HG02970 (cell line): ENCODE results near the gene SAMD13.

Experiments used
- ATAC-seq: cut with Tn5 transposase; IDR thresholded peaks from one replicate; pipeline ENCODE4 v1.9.1; 2021; ENCODE audit warnings: mild to moderate bottlenecking, moderate library complexity, moderate number of reproducible peaks; ENCODE audit not compliant: unreplicated experiment, low FRiP score

SAMD13 gene, protein sequence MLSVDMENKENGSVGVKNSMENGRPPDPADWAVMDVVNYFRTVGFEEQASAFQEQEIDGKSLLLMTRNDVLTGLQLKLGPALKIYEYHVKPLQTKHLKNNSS

DNA sequence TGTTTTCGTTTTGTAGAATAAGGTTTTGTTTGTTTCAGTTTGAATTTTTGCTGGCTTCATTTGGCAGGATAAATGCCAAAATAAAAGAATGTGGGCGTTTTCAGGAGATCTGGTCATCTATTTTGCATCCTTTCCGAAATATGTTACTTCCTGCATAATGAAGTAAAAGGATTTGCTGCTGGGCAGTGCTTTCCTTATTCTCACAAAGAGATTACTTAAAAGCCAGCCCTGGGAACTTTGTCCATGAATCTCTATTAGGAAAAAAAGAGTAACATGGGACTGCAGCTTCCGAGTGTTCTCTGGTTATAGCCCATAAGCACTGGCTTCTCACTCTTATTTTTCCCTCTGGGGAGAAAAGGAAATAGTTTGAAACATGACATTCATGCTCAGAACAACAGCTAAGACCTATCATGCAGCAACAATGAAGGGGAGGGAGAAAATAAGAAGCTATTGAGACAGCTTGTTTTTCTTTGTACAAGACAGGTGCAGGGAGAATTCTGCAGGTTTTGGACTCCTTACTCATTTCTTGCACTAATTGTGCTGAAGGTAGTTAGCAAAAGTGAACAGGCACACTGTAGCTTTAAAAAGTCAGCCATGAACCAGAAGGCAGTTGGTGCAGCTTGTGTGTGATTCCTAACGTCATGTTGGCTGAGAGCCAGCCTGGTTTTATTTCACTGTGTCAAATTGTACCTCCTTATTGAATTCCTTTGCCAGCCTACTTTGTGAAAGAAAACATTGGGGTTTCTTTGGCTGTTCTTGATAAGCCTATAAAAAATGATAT is at the start of gene SAMD13:
SAMD13 (plus strand) TSS at position 705 of the 781 bp plus-strand sequence. CDS start 1,527 bp downstream, outside the sequence.
- ATAC-seq, result no peak

DNA sequence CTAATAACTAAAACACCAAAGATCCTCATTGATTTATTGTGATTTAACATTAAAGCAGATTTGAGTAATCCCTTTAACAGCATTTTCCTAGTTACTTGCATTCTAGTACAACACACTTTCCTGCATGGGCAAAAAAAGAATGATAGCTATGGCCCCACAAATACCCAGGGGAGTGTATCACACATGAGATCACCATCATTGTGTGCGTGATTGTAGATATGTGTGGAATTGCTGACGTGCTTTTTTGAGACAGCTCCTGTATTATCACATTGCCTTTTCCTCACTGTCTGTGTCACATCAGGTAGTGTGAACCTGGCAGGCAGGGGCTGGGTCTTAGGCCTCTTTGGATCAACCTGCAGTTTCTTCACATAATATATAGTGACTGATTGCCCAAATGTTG is 48.5 kb upstream of the SAMD13 start:
- ATAC-seq, result no peak

DNA sequence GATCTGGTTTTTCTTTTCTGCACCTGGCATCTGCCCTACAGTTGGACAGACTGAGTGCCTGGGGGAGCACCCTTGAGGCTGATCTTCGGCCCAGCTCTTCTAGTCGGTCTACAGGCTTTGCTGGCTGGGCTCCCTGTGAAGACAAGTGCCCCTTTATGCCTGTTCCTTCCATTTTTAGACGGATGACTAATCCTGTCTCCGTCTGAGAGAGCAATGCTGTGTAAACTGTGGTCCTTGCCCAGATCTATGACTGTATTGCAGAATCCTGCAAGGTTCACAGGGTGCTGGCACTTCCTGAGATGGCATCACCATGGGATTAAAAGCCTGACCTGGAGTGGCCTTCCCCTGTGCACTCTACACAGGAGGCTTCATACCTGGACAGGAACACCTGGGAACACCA is 47.6 kb upstream of the SAMD13 start:
- no peak for ATAC-seq

DNA sequence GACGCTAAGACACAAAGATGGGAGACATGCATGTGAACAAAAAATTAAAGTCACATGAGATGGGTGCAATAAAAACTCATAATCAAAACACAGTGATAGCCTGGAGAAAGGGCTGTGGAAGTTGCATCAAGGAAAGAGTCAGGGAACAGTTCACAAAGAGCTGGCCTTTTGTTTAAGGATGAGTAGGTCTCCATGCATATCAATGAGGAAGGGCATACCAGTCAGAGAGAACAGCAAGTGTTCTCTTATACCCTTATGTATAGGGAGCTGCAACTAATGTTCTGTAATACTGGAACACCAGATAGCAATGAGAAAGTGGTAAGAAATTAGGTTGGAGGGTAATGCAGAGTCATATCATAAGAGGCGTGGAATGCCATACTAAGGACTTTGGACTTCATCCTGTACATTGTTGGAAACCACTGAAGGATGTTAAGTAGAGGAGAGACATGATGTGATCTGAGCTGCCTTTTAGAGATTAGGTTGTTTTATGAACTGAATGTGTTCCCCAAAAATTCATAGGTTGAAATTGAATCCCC is 46.7 kb upstream of the SAMD13 start:
- no peak for ATAC-seq

DNA sequence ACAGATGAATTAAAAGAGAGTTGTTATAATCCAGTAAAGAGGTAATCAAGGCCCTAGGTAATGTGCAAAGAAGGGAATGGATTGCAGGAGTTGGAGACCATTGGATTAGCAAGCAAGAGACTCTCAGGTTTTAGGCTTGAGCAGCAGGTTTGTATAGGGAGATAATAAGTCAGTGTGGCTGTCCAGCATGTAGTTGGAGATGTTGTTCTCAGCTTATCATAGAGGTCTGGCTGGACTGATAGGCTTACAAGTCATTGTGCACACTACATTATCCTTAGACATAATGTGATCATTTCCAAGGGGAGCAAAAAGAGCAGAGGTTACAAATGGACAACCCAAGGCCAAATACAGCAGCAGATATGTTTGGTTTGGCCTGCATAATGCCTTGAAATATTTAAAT is 45.9 kb upstream of the SAMD13 start:
- no peak for ATAC-seq

DNA sequence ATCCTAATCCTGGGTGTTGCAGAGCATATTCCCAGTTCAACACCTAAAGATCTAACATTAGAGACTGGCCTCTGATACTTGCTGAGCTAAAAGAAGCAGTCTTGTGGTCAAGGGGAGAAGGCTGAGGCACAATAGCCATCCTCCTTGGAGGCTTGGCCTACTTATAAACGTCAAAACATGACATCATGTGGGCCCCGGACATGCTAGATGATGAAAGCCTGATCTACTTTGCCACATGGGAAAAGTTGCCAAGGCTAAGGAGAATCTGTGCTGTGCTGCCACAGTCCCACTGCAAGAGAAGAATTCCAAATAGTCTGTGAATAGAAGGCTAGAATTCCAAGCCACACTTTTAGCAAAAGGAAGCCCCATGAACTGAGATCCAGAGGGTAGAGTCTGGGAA is 43.9 kb upstream of the SAMD13 start:
- ATAC-seq, result no peak

DNA sequence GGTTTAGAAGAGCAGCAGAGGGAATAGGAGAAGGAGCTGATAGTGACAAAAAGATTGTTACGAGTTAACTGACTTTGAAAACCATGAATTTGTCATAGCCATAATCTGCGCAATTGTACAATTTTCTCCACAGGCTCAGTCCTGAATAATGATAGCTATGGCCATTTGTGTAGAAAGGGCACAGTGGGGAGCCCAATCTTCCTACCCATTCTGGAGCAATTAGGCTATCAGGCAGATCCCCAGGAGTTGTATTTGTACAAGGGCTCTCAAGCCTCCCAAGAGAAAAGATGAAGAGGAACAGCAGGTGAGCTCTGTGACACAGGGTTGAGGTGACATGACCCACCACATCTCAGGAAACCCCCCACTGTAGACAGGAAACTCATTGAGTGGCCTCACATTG is 42.1 kb upstream of the SAMD13 start:
- no peak for ATAC-seq

DNA sequence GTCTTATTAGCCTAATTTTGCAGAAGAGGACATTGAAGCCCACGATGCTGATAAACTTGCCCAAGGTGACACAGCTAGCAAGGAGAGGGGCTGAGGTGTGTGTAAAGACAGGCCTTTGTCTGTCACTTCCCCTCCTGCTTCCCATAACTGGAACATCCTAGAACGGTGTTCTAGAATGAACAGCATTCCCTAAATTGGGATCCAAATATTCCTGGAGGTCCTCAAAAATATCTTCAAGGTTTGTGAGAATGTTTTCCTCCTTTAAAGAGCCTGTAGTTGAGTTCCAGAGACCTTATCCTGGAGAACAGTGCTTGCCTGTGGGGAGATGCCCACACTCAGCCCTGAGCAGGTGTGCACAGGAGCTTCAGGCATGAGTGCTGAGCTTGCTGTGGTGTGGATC is 41.5 kb upstream of the SAMD13 start:
- ATAC-seq, result no peak

DNA sequence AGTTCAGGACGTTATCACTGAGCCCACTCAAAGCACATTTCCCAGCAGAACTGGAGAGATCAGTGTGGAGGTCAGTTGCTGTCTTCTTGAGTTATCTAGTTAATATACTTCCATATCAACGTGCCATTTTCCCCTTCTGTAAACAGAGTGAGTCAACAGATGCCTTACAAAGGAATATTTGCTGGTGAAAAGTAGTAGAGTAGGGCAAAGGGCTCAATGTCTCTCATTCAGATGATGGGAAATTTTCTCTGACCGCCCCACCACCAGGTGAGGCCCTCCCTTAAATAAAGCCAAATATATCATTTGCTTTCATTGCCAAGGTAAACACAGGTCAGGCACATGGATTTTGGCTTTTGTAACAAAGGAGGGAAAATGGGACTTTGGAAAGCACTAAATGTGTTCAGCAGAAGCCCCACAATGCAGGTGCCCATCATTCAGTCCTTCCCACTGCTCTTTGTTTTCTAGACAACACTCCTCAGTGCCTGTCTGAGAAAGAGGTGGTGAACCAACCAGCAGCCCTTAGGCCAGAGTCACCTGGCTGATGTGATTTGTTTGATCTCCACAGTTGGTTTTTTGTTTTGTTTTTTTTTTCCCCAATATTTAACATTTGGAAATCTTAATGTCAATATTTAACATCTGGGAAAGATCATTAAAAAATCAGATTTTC is 40.5 kb upstream of the SAMD13 start:
- ATAC-seq, result no peak

DNA sequence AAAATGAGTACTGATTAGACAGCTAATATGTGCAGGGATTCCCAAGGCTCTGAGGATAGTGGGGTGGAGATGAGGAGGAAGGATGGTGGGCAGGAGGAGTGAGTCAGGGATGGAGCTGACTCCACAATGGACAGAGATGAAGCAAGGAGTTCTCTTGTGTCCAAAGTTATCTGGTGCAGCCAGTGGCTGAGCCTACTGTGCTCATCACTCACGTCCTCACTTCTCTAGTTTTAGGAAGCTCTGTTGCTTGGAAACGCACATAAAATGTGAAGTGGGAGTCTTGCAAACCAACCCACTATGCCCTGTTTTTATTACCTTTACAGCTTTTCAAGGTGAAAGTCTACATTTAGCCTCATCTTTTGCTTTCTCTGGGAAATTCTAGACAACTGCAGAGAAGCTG is 36.5 kb upstream of the SAMD13 start:
- no peak for ATAC-seq

DNA sequence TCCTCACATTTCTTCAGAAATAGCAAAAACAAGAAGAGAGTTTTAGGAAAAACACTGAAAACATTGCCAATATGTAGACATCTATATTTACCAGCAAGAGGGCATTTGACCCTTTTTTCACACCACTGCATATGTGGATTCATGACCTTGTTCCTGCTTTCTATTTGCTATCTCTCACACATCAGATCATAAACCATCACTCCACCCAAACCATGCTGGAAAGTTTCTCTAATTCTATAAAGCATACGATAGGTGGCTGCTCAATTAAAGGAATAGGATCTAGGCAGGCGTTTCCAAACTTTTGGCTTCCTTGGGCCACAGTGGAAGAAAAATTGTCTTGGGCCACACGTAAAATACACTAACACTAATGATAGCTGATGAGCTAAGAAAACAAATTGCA is 35.6 kb upstream of the SAMD13 start:
- ATAC-seq, result no peak

DNA sequence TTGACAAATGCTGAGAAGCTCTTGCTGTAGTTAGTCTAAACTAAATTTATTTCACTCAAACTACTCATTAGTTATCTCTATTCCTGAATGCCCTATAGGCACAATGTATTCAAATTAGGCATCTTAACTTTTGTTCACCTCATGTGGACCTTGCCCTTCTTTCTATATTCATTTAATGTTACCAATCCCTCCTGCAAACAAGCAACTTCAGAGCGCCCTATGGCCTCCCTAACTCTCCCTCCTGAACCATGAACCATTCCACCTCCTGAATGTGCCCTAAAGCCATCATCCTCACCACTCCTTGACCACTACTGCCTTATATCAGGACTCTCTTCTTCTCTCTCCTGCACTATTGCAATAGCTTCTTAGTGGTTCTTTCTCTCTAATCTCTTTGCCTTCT is 34.8 kb upstream of the SAMD13 start:
- no peak for ATAC-seq

DNA sequence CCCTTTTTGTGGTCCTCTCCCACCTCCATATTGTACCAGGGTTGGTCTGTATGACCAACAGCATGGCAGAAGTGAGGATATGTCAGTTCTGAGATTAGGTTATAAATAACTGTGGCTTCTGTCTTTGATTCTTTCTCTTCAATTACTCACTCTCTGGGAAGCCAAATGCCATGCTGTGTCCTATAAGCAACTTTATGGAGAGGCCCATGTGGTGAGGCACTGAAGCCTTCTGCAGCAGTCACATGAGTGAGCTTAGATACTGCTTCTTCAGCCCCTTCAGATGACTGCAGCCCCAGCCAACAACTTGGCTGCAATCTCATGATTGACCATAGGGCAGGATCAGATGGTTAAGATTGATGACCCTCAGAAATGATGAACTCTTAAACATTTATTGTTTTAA is 34.0 kb upstream of the SAMD13 start:
- no peak for ATAC-seq

DNA sequence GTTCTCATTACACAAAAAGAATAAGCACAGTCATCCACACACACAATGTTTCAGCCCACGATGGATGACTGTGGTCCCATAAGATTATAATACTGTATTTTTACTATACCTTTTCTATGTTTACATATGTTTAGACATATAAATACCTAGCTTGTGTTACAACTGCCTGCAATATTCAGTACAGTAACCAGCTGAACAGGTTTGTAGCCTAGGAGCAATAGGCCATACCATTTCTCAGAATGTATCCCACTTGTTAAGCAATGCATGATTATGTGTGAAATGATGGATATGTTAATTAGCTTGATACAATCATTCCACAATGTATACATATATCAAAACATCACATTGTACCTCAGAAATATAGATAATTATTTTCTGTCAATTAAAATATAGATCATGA is 33.2 kb upstream of the SAMD13 start:
- no peak for ATAC-seq

DNA sequence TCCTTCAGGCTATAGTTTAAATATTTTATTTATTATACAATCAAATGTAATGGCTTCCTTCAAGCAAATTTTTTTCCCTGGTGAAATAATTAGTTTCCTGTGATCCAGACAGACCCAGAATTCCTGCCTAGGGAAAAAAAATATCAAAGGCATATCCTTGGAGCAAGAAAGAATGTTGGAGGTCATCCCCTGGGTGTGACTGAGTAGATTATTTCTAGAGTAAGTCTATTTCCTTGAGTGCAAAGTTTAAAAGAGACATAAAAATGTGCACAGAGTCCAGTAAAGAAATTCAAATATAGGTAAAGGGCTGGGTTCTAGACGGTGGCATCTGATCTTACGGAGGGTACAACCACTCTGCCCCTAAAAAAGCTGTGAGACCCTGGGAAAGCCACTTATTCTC is 32.2 kb upstream of the SAMD13 start:
- no peak for ATAC-seq

DNA sequence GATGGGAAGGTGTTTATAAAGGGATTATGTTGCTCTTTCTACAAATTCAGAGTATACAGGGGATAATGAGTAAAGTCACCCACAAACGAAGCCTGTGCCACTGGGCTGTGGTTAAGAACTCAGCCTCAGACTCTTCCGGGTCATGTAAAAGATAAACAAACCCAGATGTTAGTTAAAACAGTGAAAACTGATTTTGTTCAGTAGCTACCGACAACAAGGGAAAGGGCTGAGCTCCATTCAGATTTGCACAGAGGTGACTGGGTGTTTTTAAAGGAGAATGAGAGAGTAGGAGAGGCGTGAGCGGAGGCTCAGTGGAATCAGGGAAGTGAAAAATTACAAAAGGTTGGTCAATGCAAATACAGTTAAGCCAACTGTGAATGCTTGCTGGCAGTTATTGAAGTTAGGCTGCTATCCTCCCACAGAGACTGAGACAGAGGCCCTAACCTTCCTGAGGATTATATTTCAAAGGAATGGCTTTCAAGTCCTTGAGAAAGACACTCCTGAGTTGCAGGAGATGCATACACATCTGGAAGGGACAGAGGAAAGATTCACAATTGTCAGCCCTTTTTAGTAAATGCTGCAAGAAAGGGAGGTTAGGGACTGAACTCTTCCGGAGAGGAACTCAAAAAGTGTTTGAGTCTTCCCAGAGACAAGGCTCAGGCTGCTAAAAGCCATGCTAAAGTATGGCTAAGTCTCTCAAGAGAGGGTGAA is 29.9 kb upstream of the SAMD13 start:
- peak; percentile 90 for ATAC-seq

DNA sequence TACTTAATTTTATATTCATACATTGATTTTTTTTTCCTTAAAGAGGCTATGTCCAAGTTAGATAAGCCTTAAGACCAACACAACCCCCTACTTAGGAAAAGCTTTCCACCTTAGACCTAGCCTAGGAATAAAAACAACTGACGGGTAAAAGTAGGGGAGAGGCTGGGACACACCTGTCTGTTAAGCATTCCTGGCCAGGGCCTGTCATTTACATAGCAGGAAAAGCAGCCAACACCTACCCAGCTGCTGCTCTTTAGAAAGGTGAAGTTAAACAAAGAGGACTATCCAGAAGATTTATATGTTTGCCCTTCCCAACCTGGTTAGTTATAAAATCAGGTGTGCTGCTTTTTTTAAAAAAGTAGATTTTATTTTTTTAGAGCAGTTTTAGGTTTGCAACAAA is 29.1 kb upstream of the SAMD13 start:
- no peak for ATAC-seq

DNA sequence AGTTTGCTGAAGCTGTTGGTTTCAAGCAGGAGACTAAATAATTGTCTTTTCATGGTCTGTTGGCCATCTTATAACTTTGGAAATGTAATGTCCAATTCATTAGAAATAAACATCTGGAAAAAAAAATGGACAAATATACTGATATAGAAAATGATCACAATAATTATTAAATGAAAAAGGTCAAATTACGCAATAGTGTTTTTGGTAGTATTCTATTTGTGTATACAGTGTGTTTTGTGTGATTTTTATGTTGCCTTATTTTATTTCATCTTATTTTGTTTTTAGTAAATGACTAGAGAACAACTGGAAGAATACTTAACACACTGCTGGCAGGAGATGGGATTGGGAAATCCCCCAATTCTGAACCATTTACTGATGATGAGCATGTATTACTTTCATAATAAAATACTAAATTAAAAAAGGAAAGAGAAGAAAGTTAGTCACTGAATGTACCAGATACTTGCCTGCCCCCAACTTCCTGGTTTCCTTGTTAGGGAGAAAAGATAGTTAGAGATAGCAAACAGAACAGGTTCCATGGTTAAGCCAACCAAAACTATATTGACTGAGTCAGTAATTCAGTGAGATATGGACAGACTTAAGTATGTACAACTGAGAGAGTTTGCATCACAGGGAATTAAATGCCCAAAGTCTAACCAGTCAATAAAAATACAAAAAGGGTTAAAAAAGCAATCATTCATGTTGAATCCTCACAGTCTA is 24.0 kb upstream of the SAMD13 start:
- no peak for ATAC-seq

DNA sequence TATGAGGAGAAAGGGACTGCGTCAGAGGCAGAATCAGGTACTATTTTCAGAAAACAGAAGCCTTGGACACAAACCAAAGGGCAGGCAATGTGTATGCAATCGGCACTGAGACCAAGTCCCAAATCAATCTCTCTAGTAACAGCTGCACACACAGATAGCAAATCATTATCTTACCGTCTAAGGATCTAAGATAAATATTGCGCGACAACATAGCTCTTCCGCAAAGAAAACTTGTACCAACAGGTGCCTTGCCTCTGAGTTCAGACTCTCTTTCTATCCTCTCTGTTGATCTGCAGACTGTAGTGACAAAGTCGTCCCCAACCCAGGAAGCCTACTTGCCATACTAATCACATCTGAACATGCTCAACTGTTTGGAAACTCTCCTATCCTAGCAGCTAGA is 22.6 kb upstream of the SAMD13 start:
- ATAC-seq, result no peak

DNA sequence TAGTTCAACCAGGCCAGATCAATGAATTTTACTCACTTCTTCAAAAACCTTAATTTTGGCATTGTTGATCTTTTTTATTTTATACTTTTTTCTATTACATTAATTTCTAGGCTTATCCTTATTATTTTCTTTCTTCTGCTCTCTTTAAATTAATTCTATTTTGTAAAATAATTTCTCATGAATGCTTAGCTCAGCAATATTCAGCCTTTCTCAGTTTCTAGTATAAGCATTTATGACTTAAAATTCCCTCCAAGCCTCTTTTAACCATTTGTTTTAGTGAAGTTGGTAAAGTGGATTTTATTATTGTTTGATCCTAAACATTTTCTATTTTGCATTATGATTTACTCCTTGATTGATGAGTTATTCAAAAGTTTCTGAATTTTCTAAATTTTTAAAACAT is 20.6 kb upstream of the SAMD13 start:
- ATAC-seq, result no peak
